ENCODE measurements around the gene SERPINA4. TPM values are rescaled to one million over a fixed set of nuclear protein-coding genes. Genes with fewer than 3 reads are reported as not detected.

SERPINA4 gene
- total RNA-seq, 1 experiment from 2014 or later, result 6.3 TPM

DNA sequence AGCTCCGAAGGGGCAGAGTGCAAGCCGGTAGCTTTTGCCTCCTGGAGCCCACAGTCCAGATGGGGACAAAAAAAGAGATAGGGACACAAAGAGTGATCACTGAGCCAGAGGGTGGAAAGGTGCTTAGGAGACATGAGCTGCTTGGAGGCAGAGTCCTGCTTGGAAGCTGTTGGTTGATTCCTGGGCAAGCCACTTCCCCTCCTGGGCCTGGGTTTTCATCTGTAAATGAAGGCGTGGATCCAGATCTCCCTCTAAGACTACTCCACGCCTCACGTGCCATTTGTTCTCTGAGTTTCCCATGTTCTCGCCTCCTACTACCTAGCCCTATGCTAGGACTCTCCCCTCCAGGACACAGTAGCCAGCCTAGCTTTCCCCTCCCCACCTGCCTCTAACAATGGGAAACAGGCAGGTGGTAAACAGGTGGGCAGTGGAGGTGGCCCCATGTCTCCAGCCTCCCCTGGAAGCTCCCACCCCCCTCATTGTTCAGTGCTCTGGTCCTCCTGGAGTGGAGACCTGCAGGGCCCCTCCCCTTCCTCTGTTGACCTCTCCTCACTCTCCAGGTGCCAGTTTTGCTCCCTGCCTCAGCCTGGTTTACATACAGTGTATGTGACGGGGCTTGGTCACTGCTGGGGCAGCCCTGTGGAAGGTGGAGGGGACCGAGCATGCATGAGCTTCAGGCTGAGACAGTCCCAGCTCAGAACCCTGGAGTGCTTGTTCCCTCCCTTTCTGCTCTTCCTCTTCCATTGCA, 54.8 kb downstream of the SERPINA4 start:
- no peak overlapping the region for H3K4me3 Mint-ChIP-seq (ENCODE audit: unreplicated experiment)
- peaks cover 7% of the 10 kb centered on the region for H3K9me3 ChIP-seq
- H3K36me3 Mint-ChIP-seq (ENCODE audit: insufficient read depth, unreplicated experiment), result no peaks in the 10 kb centered on the region
- H3K4me1 ChIP-seq, result peaks cover 11% of the 10 kb centered on the region
- POLR2A ChIA-PET, result no interaction called here
- no peaks in the 10 kb centered on the region for H3K36me3 ChIP-seq (ENCODE audit: control insufficient read depth, insufficient read depth, low read length)
- no peak overlapping the region for H3K27ac Mint-ChIP-seq (ENCODE audit: unreplicated experiment)
- no peak overlapping the region for H3K4me3 ChIP-seq (ENCODE audit: low read depth, low read length)
- H3K27me3 Mint-ChIP-seq (ENCODE audit: insufficient read depth, unreplicated experiment), result no peaks in the 10 kb centered on the region
- DNase-seq, result no peak
- CTCF ChIA-PET, result no interaction called here
- peaks cover 48% of the 10 kb centered on the region for H3K9me3 Mint-ChIP-seq (ENCODE audit: unreplicated experiment)
- TF ChIP-seq, protein P1, sequence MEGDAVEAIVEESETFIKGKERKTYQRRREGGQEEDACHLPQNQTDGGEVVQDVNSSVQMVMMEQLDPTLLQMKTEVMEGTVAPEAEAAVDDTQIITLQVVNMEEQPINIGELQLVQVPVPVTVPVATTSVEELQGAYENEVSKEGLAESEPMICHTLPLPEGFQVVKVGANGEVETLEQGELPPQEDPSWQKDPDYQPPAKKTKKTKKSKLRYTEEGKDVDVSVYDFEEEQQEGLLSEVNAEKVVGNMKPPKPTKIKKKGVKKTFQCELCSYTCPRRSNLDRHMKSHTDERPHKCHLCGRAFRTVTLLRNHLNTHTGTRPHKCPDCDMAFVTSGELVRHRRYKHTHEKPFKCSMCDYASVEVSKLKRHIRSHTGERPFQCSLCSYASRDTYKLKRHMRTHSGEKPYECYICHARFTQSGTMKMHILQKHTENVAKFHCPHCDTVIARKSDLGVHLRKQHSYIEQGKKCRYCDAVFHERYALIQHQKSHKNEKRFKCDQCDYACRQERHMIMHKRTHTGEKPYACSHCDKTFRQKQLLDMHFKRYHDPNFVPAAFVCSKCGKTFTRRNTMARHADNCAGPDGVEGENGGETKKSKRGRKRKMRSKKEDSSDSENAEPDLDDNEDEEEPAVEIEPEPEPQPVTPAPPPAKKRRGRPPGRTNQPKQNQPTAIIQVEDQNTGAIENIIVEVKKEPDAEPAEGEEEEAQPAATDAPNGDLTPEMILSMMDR (IDR thresholded peaks at IDR 0.05; ENCODE audit: insufficient read depth in 1 of 2, low read depth in 1 of 2, low read length in 1 of 2, severe bottlenecking in 1 of 2, unreplicated experiment in 1 of 2), result no peak
- no TSS peak for BruUV-seq (replicated peaks)
- no peaks in the 10 kb centered on the region for H3K27me3 ChIP-seq (replicated peaks; ENCODE audit: control insufficient read depth, insufficient read depth, low read length)
- H3K4me1 Mint-ChIP-seq (ENCODE audit: low read depth, unreplicated experiment), result no peaks in the 10 kb centered on the region
- intact Hi-C loops (cut with micrococcal nuclease; ENCODE audit: unreplicated experiment), result no loop called here

- H3K27me3 ChIP-seq (replicated peaks; ENCODE audit: control insufficient read depth, insufficient read depth, low read length), result no peaks in the 10 kb centered on the region
- H3K9me3 Mint-ChIP-seq (ENCODE audit: unreplicated experiment), result peaks cover 48% of the 10 kb centered on the region
- no peaks in the 10 kb centered on the region for H3K4me1 Mint-ChIP-seq (ENCODE audit: low read depth, unreplicated experiment)
- no peaks in the 10 kb centered on the region for H3K36me3 ChIP-seq (ENCODE audit: control insufficient read depth, insufficient read depth, low read length)
- ChIA-PET POLR2A (no interaction called here), CTCF (no interaction called here)
- intact Hi-C loops (cut with micrococcal nuclease; ENCODE audit: unreplicated experiment), result no loop called here
- no peaks in the 10 kb centered on the region for H3K36me3 Mint-ChIP-seq (ENCODE audit: insufficient read depth, unreplicated experiment)
- no peak overlapping the region for H3K27ac Mint-ChIP-seq (ENCODE audit: unreplicated experiment)
- BruUV-seq (replicated peaks), result no TSS peak
- H3K4me3 Mint-ChIP-seq (ENCODE audit: unreplicated experiment), result no peak overlapping the region
- H3K27me3 Mint-ChIP-seq (ENCODE audit: insufficient read depth, unreplicated experiment), result no peaks in the 10 kb centered on the region
- DNase-seq, result no peak
- peaks cover 7% of the 10 kb centered on the region for H3K9me3 ChIP-seq
- peaks cover 5% of the 10 kb centered on the region for H3K4me1 ChIP-seq
- no peak overlapping the region for H3K4me3 ChIP-seq (ENCODE audit: low read depth, low read length)
- TF ChIP-seq, protein P1 (IDR thresholded peaks at IDR 0.05; ENCODE audit: insufficient read depth in 1 of 2, low read depth in 1 of 2, low read length in 1 of 2, severe bottlenecking in 1 of 2, unreplicated experiment in 1 of 2), result no peak
Measured at GRCh38 chr14:94617366-94617941, 56.2 kb downstream of the SERPINA4 start.

GRCh38 chr14:94617988-94618822, 57.0 kb downstream of the SERPINA4 start:
- H3K4me1 Mint-ChIP-seq (ENCODE audit: low read depth, unreplicated experiment), result no peaks in the 10 kb centered on the region
- ChIA-PET CTCF (no interaction called here), POLR2A (no interaction called here)
- H3K4me3 Mint-ChIP-seq (ENCODE audit: unreplicated experiment), result no peak overlapping the region
- Histone ChIP-seq H3K9me3 (peaks cover 7% of the 10 kb centered on the region), H3K4me3 (ENCODE audit: low read depth, low read length) (no peak overlapping the region), H3K36me3 (ENCODE audit: control insufficient read depth, insufficient read depth, low read length) (no peaks in the 10 kb centered on the region), H3K27me3 (replicated peaks; ENCODE audit: control insufficient read depth, insufficient read depth, low read length) (no peaks in the 10 kb centered on the region), H3K4me1 (no peaks in the 10 kb centered on the region; the same call in 1 of the 2 replicates)
- no peak overlapping the region for H3K27ac Mint-ChIP-seq (ENCODE audit: unreplicated experiment)
- H3K27me3 Mint-ChIP-seq (ENCODE audit: insufficient read depth, unreplicated experiment), result no peaks in the 10 kb centered on the region
- H3K36me3 Mint-ChIP-seq (ENCODE audit: insufficient read depth, unreplicated experiment), result no peaks in the 10 kb centered on the region
- intact Hi-C loops (cut with micrococcal nuclease; ENCODE audit: unreplicated experiment), result no loop called here
- peaks cover 48% of the 10 kb centered on the region for H3K9me3 Mint-ChIP-seq (ENCODE audit: unreplicated experiment)
- BruUV-seq (replicated peaks), result no TSS peak
- DNase-seq, result no peak
- TF ChIP-seq, protein P1 (IDR thresholded peaks at IDR 0.05; ENCODE audit: insufficient read depth in 1 of 2, low read depth in 1 of 2, low read length in 1 of 2, severe bottlenecking in 1 of 2, unreplicated experiment in 1 of 2), result no peak
